Measurements from ENCODE around the gene LITAF.

Gene LITAF

DNA sequence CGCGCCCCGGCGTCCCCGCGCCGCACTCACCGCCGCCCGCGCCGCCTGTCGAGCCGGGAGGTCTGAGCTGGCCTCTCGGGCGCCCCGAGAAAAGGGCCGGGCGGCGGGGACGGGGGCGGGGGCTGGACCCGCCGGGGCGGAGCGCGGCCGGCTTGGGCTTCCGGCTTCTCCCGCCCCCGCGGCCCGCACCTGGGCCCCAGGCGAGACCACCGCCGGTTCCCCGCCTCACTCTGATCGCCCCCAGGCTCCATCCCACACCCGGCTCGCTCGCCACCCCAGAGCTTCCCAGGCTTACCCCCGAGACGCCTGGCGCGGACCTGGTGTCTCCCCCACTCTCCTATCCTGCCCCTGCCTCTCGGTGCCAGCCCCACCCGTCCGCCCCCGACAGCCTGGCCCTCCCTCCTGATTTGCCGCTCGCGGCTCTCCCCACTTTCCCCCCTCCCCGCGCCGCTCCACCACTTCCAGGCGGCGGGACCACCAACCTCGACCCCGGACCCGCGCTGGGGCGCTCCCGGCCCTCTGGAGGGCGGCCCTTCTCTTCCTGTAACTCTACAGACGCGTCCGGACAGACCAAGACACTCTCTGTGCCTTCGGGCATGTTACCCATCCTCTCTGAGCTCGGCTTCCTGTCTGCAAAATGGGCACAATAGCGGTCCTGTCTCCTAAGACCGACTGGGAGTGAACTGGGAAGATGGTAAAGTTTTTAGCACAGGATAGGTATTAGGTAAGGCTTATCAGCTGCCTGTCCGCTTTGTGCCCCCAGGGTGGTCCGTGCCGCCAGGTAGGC, at the start of gene LITAF:
LITAF (minus strand) TSS at position 64 of the 787 bp plus-strand sequence. CDS start 30,189 bp downstream, outside the sequence.
- DNase-seq, result peak; percentile 72

DNA sequence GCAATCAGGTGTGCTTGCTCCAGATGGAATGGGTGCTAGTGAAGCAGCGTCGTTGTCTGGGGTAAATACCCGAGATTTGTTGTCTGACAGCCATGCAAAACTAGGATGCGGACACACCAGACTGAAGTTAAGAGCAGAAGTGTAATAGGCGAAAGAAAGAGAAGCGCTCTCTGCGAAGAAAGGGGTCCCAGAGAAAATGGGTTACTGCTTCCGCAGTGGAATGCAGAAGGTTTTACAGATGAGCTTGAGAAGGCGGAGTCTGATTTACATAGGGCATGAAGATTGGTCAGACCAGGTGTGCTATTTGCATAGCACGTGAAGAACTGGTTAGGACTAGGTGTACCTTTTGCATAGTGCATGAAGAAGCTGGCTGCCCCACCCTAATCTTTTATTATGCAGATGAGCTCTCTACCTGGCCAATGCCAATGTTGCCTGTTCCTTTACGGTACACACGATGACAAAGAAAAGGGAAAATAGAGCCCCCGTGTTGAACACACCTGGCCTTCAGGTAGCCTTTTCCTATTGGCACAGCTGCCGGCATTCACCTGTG, 49.5 kb upstream of the LITAF start:
- DNase-seq, result no peak

DNA sequence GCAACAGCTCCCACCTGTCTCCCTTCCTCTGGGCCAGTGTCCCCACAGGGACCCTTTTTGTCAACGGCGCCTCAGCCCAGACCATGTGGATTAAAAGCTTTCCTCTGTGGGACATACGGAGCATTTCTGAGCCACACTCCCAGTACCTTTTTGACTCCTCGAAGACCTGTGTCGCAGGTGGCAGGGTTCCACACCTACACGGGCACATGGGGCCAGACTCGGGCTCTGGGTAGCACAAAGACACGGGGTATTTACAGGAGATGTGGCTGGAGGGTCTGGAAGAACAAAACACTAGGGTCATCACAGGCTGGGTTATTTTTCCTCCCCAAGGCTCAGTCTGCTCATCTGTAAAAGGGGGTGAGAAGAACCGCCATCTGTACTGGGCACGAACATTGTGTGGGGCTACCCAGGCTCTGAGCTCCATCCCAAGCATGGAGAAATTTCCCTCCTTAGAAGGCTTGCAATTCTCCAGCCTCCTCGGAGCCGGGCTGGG, 49.0 kb upstream of the LITAF start:
- no peak for DNase-seq

DNA sequence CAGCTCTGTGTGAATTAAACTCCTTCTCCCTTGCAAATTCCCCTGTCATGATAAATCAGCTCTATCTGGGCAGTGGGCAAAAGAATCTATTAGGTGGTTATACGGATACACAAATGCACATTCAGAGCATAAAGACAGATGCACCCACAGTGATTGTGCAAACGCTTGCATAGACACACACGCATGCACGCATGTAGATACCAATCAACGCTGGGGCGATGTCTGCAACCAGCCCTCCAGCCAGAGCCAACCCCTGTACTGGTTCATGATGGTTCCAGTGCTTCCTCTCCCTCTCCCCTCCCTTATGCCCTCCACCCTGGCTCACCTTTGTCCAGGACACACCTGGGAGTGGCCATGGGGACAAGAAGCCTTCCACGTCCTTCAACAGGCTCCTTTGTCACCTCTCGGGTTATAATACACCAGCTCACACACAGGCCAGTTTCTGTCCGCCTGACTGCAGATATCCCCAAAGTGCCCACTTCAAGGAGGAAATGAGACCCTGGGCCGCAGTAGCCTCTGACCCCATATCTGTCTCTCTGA, 48.5 kb upstream of the LITAF start:
- no peak for DNase-seq

DNA sequence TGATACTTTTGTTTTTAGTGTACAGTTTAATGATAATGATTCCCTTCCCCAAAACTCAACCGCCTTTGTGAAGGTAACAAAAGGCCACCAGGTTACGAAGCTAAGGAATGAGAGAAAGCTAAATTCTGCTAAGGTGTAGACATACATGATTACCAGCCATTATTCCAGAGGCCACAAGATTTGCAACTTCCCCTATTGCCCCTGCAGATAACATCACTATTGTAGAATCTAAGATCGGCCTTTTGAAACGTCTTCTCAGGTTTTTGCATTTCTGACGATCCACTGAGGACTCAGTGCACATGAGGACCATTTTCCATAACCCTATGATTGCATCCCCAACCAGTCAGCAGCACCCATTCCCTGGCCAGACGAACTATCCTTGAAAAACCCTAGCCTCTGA, 47.6 kb upstream of the LITAF start:
- no peak for DNase-seq

DNA sequence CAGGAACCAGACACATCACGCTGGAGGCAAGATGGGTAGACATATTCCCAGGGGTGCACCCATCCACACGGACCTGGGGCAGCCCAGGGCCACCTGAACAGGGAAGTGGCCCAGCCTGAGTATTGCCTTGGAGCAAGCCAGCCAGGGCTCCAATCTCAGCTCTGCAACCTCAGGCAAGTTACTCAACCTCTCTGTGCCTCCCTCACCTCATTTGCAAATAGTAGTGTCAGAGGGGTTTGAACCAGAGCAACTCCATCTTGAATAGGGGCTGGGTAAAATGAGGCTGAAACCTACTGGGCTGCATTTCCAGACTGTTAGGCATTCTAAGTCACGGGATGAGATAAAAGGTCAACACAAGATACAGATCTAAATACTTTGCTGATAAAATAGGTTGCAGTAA, 46.4 kb upstream of the LITAF start:
- DNase-seq, result no peak

DNA sequence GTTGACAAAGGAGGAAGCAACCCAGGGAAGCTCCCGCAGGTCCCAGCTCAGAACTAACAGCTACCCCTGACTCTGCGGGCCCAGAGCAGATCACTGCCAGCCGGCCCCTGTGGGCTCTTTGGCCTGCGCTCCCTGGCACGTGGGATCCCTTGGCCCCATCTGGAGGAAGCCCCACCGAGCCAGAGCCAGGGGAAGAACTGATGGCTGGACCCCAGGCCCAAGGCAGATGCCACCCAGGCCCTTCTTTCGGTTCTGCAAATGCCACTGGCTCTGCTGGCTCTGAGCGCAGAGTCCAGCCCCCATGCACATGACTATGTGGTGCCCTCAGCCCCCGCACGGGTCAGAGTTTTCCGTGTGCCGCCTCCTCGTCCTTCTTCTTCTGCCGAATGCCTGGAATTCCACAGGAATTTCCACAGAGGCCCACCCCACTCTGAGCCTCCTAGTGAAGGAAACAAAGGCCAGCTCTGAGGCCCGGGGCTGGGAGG, 45.8 kb upstream of the LITAF start:
- DNase-seq, result peak; percentile 92

DNA sequence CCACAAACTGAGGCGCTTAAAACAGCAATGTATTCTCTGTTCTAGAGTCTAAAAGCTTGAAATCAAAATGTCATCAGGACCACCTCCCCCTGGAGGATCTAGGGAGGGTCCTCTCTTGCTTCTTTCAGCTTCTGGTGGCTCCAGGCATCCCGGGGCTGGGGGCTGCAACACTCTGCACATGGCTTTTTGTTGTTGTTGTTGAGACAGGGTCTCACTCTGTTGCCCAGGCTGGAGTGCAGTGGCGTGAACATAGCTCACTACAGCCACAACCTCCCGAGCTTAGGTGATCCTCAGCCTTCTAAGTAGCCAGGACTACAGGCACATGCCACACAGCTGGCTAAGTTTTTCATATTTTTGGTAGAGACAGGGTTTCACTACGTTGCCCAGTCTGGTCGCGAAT, 44.5 kb upstream of the LITAF start:
- DNase-seq, result no peak

DNA sequence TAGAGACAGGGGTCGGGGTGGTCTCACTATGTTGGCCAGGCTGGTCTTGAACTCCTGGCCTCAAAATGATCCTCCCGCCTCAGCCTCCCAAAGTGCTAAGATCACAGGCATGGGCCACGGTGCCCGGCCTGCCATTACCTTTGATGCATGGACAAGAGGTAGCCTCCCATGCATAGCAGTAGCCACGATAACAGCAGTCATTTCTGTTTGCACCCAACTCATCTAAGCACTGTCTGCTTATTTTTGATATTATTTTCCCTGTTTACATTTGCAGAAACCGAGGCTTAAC, 44.0 kb upstream of the LITAF start:
- DNase-seq, result no peak

DNA sequence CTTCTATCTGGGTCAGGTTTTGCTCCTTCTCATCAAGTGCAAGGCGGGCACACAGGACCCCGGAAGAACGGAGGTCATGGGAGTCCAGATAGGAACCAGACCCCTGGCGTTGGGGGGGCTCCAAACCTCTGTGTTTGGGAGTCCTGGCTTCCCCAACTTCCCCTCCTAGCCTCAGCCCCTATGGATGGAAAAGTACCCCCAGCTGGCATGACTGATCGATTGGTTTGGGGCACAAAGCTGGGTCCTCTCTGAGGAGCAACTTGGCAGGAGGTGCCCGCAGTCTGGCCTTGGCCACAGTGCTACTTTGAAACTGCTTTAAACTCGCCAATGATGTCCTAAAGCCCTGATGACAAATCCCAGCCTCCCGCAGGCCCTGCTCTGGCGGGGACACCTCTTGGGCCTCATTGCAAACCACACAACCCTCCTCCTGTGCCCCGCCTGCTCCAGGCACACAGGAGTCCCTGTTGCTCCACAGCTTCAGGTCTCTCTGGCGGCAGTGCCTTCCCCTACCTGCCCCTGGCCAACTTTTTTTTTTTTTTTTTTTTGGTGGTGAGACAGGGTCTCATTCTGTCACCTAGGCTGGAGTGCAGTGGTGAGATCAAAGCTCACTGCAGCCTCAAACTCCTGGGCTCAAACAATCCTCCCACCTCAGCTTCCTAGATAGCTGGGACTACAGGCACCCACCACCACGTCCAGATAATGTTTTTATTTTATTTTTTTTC, 43.5 kb upstream of the LITAF start:
- DNase-seq, result no peak

DNA sequence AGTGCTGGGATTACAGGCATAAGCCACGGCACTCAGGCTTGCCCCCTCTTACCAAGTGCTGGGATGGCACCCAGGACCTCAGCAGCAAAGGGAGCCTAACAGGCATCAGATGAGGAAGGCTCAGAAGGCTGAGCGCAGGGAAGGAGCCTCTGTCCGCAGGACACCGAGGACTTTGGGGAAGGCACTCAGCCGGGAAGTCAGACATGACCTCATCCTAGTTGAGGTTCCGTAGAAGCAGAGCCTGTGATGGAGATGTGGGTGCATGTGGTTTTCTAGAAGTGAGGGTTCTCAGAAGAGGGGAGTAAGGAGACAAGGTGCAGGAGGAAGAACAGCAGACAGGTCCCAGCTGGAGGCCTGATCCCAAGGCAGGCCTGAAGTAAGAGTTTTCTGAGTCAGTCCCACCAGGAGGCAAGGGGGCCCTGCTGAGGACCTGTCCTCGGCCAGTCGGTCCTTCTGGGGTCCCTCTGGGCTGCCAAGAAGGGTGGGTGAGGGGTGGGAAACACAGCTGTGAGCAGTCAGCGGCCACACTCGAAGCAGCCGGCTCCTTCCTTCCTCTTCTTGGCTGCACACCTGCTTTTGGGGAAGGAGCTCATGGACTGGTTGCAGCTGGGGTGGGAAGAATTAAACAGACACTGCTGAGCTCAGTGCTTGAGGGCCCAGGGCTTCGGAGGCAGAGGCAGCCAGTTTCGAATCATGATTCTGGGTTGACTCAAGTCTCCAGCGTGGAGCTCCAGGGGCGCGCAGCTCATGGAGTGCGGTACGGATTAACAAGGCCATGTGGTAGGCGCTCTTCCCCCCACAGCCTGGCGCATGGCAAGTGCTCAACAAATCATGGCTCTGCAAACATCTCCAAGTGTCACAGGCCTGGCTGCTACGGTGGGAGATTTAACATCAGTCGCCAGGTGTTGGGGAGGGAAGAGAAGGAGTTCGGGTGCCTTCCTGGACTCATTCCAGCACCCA, 42.6 kb upstream of the LITAF start:
- no peak for DNase-seq

DNA sequence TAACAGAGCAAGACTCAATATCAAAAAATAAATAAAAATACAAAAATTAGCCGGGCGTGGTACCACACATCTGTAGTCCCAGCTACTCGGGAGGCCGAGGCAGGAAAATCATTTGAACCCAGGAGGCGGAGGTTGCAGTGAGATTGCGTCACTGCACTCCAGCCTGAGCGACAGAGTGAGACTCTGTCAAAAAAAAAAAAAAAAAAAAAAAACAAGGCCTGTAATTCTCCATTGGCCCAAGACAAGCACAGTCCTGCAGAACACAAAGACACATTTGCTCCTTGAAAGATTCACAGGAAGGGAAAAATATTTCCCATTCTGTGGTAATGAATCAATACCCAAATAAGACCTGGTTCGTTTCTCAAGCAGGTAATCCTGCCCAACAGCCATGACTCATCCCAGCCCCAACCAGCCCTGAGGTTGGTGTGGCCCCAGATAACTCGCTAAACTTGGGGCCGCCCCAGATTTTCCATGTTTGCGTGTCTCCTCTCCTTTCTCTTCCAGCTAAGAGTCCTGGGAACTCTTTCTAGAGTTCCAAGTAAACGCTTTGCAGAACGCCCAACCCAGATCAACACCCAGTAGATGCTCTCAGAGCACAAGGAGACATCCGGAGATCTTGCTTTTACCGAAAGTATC, 41.2 kb upstream of the LITAF start:
- peak; percentile 86 for DNase-seq

DNA sequence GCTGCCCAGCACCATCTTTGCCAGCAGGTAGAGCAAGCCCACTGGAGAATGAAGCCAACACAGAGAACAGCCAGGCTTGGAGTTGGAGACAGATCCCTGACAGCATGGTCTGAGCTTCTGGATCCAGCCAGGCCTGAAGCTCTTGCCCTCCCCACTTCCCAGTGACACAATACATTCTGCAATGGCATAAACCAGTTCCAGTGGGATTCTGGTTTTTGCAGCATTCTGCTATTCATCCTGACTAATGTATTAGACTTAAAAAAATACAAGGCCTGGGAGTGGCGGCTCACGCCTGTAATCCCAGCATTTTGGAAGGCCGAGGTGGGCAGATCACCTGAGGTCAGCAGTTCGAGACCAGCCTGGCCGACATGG, 40.6 kb upstream of the LITAF start:
- DNase-seq, result no peak

DNA sequence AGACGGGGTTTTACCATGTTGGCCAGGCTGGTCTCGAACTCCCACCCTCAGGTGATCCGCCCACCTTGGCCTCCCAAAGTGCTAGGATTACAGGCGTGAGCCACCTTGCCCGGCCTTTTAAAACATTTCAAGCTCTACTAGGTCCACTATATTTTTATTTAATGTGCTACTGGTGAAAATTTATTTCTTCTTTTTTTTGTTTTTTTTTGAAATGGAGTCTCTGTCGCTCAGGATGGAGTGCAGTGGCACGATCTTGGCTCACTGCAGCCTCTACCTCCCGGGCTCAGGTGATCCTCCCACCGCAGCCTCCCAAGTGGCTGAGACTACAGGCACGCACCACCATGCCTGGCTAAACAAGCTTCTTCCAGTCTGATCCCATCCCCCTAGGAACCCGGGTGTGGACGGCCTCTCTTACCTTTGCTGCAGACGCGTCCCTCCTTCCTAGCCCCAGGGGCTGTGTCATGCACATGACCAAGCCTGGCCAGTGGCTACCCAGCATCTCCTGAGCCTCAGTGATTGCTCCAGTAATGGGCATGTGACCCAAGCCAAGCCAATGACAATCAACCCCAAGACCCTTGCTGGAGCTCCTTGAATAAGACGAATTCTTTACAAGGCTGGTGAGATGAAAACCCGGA, 40.1 kb upstream of the LITAF start:
- DNase-seq, result no peak

DNA sequence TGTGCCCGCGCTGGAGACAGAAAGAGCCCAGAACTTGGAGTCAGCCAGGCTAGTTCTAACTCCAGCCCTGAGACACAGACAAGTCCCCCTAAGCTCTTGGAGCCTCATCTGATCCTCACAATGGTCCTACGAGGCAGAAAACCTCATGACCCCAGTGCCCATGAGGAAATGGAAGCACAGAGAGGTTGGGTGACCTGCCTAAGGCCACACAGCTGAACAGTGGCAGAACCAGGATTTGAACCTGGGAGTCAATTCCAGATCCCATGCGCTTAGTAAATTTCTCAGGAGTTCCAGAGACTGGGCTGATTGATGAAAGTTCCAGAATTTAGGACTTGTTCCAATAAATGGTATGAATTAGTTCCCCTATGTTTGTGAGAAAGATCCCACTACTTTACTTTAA, 39.0 kb upstream of the LITAF start:
- DNase-seq, result no peak

DNA sequence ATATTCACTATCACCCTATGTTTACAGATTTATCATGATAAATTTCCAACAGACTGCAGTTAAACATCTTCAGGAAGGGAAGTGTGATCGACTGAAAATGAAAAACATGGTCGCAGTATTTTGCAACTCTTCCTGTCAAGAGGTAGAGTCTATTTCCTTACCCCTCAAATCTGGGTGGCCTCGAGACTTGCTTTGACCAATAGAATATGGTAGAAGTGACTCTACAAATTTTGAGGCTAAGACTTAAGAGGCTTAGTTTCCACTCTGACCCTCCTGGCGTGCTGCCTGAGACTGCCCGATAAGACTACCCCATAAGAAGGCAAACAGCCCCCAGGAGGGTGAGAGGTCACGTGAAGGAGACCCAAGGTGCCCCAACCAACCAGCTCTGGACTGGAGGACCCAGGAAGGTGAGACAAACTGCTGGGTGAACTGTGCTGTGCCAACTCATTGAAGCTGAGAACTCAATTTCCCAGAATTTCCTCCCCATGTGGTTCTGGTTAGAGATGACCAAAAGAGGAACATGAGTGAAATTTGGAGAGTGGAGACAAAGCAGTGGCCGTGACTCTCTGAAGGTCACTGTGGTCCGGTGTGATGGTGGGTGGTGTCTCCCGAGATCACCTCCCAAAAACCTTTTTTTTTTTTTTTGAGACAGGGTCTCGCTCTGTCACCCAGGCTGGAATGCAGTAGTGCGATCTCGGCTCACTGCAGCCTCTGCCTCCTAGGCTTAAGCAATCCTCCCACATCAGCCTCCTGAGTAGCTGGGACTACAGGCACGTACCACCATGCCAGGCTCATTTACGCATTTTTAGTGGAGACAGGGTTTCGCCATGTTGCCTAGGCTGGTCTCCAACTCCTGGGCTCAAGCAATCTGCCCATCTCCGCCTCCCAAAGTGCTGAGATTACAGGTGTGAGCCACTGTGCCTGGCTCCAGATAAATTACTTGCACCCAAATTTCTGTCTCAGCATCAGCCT, 38.2 kb upstream of the LITAF start:
- DNase-seq, result no peak

DNA sequence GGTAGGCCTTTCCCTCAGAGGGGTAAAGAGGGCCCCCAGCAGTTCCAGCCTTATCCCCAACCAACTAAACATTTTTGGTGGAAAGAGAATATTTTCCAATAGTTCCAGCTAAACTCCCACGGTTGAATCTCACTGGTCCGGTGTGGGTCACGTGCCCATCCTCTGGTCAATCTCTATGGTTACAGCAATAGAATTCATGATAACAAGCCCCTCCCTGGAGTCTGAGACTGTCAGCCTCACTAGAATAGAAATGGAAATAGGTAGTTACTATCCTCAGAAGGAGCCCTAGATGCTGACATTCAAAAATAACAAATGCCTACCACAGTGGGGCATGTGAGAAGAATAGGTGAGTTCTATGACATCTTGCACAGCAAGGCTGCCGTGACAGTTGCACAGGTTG, 37.5 kb upstream of the LITAF start:
- DNase-seq, result no peak

DNA sequence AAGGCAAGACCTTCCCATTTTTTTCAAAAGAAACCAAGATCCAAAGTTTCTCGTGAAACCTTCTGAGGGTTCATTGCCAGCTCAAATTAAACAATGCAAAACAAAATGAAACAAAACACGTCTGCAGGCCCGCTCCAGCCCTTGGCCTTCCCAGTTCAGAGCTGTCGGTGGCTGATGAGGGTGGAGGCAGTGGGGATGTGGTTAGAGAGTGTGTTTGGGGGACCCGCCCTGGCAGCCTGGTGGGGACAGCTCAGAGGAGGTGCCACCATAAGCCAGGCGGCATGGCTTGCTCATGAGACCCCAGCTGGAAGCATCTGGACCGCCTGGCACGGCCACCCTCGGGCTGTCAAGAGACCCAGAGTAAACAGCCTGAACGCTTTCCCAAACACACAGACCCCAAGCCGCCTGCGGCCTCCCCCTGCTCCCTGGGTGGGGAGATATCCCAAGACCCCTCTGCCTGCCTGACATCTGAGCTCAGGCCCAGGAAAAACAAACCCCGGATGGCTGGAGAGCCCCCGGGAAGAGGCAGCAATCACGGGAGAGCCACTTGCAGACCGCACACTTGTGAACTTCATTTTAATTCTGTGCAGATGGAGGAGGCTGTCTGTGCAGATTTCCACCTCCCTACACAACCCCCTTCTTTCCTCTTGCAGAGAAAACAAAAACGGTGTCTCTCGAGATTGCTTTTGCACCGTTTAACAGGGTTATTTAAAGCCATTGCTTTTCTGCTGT, 35.4 kb upstream of the LITAF start:
- no peak for DNase-seq

DNA sequence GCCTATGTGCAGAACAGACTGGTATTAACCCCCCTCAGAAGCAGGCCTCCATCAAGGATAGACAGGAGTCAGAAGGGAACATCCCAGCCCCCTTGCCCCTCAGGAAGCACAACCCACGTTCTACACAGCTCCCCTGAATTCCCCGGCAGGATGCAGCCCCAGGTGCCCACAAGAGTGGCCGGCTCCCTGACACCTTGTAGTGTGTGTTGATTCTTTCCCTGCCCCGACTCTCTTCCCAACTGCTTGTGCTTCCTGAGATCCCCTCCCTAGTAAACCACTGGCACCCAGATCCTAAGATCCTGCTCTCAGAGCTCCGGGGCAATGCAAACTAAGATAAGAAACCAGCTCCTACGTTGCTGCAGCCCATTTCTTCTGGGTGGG, 34.8 kb upstream of the LITAF start:
- no peak for DNase-seq

All from EL (cell line).